ENCODE data around the gene CWC27.

CWC27 gene

DNA sequence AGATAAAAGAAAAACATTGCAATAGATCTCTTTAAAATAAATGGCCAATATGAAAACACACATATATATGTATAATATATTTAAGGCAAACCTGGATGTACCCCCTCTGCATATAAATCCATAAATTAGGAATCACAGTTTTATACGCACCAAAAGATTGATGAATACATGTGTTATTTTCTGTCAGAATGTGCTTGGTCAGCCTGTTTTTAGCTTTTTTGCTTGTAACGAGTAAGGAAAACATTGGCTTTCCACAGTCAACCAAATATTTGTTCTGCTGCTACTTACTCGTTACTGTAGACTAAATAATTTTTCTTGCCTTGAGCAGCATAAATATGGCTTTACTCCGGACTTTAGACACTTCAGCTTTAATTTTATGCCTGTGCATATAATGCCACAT lies 173.7 kb downstream of the CWC27 start:
- Histone ChIP-seq H3K27ac (no peak overlapping the region), H3K27me3 (replicated peaks) (no peaks in the 10 kb centered on the region), H3K4me3 (ENCODE audit: low read depth, low read length) (no peak overlapping the region), H3K36me3 (replicated peaks) (no peaks in the 10 kb centered on the region)
- no peak for DNase-seq
- no peak for TF ChIP-seq CTCF (IDR thresholded peaks at IDR 0.05; ENCODE audit: low read depth, low read length, missing control alignments)
- in situ Hi-C loops (cut with HindIII; ENCODE audit: low pct_ligation_motif_present, low sequenced_read_pairs) = no loop called here

DNA sequence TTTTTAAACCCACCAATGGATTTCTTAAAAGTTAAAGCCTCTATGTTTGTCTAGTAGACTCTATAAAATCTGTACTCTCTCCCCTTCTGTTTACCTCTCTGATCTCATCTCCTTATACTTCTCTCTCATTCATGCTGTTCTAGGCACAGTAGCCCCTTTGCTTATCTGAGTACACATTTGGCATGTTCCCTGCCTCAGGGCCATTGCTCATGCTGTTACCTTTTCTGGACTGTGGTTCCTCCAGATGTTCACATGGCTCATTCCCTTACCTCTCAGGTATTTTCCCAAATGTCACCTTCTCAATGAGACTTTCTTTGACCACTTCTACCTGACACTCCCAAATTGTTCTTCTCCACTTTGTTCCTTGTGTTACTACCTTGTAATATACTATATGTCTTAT lies 176.1 kb downstream of the CWC27 start:
- no peak overlapping the region for H3K27ac ChIP-seq
- in situ Hi-C loops (cut with HindIII; ENCODE audit: low pct_ligation_motif_present, low sequenced_read_pairs) = no loop called here
- H3K27me3 ChIP-seq (replicated peaks) = no peaks in the 10 kb centered on the region
- TF ChIP-seq CTCF (IDR thresholded peaks at IDR 0.05; ENCODE audit: low read depth, low read length, missing control alignments) = no peak
- DNase-seq = no peak
- no peaks in the 10 kb centered on the region for H3K36me3 ChIP-seq (replicated peaks)
- no peak overlapping the region for H3K4me3 ChIP-seq (ENCODE audit: low read depth, low read length)

GRCh38 chr5:64947031-64947430 lies 178.3 kb downstream of the CWC27 start:
- H3K4me3 ChIP-seq (ENCODE audit: low read depth, low read length) = no peak overlapping the region
- no peaks in the 10 kb centered on the region for H3K27me3 ChIP-seq (replicated peaks)
- in situ Hi-C loops (cut with HindIII; ENCODE audit: low pct_ligation_motif_present, low sequenced_read_pairs) = no loop called here
- TF ChIP-seq CTCF (IDR thresholded peaks at IDR 0.05; ENCODE audit: low read depth, low read length, missing control alignments) = no peak
- DNase-seq = peak; percentile 63
- H3K36me3 ChIP-seq (replicated peaks) = no peaks in the 10 kb centered on the region
- H3K27ac ChIP-seq = no peak overlapping the region

- TF ChIP-seq CTCF (IDR thresholded peaks at IDR 0.05; ENCODE audit: low read depth, low read length, missing control alignments) = no peak
- Histone ChIP-seq H3K4me3 (ENCODE audit: low read depth, low read length) (no peak overlapping the region), H3K27ac (no peak overlapping the region), H3K36me3 (replicated peaks) (no peaks in the 10 kb centered on the region), H3K27me3 (replicated peaks) (no peaks in the 10 kb centered on the region)
- in situ Hi-C loops (cut with HindIII; ENCODE audit: low pct_ligation_motif_present, low sequenced_read_pairs) = no loop called here
- DNase-seq = no peak
Measured at GRCh38 chr5:64947801-64948200, 179.1 kb downstream of the CWC27 start.

- no peak for DNase-seq
- in situ Hi-C loops (cut with HindIII; ENCODE audit: low pct_ligation_motif_present, low sequenced_read_pairs) = no loop called here
- no peak for TF ChIP-seq CTCF (IDR thresholded peaks at IDR 0.05; ENCODE audit: low read depth, low read length, missing control alignments)
- Histone ChIP-seq H3K27ac (no peak overlapping the region), H3K27me3 (replicated peaks) (no peaks in the 10 kb centered on the region), H3K4me3 (ENCODE audit: low read depth, low read length) (no peak overlapping the region), H3K36me3 (replicated peaks) (no peaks in the 10 kb centered on the region)
Measured at GRCh38 chr5:64949331-64949730, 180.6 kb downstream of the CWC27 start.

GRCh38 chr5:64952951-64953673 lies 184.4 kb downstream of the CWC27 start:
- H3K27ac ChIP-seq = no peak overlapping the region
- H3K36me3 ChIP-seq (replicated peaks) = no peaks in the 10 kb centered on the region
- H3K4me3 ChIP-seq (ENCODE audit: low read depth, low read length) = no peak overlapping the region
- no peak for DNase-seq
- no peaks in the 10 kb centered on the region for H3K27me3 ChIP-seq (replicated peaks)
- no peak for TF ChIP-seq CTCF (IDR thresholded peaks at IDR 0.05; ENCODE audit: low read depth, low read length, missing control alignments)
- in situ Hi-C loops (cut with HindIII; ENCODE audit: low pct_ligation_motif_present, low sequenced_read_pairs) = no loop called here

All from brain microvascular endothelial cell (primary cell).